HG02588 (cell line): ENCODE data around the gene CARD19.

Experiments used
- ATAC-seq: cut with Tn5 transposase; IDR thresholded peaks from one replicate; pipeline ENCODE4 v1.9.1; 2021; ENCODE audit warnings: mild to moderate bottlenecking, moderate library complexity; ENCODE audit not compliant: unreplicated experiment

CARD19 gene

DNA sequence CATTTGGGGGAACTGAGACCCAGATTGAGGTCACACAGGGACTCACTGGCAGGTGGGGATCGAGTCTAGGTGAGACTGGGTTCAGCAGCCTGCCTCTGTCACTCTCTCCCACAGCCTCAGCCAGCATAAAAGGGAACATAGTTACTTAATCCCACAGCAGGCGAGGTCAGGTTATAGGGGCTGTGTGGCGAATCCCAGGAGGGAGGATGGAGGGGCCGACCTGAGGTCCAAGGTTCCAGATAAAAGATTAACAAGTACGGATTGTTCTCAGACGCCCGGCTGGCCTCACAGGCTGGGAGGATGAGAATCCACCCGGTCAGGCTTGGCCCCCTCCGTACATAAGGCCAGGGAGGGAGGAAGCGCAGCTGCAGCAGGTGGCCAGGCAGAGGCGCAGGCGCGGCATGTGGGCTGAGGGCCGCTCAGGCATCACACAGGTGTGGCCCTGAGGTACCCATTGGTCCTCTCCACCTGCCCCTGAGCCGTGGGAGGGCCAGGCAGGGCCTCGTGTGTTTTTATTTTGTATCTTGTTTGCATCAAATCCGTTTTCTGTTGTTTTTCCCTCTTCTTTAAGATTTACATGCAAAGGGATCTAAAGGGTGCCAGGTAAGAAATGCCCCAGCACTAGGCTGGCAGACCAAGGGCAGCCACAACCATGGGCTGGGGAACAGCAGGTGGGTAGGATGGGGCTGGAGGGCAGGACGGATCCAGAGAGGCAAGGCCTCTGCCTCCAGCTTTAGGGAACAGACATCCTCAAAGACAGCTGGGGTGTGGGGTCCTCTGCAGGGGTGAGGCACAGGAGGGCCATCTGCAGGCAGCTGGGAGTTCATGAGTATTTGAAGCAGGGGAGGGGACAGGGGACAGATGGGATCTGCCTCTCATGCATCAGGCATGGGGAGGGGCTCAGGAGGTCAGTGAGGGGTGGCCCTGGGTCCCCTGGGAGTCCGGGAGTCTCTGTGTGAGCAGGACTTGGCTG lies 33.9 kb upstream of the CARD19 start:
- peak; percentile 27 for ATAC-seq

DNA sequence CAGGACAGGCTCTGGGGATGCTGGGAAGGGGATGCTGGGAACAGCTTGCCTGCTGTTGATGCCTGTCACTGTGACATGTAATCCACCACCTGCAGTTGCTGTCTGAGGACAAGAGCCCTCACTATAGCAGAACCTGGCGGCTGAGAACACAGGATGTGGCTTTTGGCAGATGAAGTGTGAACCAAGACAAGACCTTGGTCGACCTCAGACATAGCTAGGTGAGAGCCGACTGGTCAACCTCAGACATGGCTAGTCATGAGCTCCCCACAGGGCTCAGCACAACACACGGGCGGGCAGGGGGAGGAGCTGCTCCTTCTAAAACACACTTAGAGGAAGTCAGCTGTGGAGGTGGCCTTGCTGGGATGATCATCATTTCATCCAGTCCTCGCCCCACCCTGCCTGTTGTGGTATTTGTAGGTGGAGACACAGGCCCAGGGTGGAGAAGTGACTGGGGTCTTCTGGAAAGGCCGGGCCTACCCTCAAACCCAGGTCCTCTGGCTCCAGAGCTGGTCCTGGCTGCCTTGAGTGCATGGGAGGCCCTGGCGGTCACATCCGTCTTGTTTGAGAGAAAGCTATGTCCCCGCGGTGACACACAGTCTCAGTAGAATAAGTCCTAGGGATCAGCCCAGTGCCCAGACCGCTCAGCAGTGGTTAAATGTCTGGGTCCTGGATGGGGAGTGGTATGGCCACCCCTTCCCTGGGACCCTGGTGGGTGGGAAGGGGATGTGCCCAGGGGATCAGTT lies 31.5 kb upstream of the CARD19 start:
- ATAC-seq, result peak; percentile 88

DNA sequence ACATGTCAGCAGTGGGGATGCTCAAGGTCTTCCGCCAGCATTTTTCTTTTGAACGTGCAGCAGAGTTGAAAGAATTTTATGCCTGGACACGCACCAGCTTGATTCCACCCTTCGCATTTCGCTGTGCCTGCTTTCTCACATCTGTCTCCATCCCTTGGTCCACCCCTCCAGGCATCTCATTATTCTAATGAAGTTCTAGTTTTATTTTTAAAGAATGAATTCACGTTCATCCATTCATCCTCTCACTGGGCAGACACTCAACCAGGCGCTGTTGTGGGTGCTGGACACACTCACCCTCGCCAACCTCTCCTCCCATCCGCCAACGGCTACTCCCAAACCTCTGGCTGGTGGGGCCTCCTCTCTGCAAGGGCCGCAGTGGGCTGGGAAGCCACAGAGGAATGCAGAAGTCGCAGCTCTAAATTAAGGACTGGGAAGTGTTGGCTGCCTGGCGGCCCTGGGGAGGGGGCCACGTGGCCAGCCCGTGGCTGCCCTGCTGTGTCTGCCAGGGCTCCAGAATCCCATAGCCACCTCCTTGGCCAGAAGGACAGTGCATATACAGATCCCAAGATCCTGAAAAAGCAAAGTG lies 30.8 kb upstream of the CARD19 start:
- ATAC-seq, result no peak

DNA sequence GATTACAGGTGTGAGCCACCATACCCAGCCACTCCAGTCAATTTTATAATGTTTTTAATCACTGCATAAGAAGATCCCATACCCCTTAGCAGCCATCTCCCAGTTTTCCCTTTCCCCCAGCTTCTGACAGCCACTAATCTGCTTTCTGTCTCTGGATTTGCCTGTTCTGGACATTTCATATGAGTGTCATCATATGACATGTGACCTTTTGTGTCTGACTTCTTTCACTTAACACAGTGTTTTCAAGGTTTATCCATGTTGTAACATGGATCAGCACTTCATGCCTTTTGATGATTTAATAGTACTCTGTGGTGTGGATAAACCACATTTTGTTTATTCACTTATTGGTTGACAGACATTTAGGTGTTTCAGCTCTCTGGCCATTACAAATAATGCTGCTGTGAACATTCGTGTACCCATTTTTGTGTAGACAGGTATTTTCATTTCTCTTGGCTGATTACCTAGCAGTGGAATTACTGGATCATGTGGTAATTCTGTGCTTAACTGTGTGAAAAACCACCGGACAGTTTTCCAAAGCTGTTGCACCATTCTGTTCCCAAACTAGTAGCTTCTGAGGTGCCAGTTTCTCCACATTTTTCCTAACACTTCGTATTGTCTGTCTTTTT lies 28.9 kb upstream of the CARD19 start:
- no peak for ATAC-seq

DNA sequence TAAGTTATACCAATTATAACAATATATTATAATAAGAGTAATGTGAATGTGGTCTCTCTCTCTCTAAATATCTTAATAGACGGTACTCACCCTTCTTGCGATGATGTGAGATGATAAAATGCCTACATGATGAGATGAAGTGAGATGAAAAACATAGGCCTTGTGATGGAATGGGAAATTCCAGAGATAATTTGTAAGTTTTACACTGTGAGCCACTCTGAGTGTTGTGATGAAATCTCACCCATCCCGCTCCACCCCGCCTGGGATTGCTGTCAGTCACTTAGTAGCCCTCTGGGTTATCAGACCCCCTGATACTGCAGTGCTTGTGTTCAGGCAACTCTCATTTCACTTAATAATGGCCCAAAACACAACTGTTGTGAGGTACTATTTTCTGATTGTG lies 27.1 kb upstream of the CARD19 start:
- ATAC-seq, result no peak

DNA sequence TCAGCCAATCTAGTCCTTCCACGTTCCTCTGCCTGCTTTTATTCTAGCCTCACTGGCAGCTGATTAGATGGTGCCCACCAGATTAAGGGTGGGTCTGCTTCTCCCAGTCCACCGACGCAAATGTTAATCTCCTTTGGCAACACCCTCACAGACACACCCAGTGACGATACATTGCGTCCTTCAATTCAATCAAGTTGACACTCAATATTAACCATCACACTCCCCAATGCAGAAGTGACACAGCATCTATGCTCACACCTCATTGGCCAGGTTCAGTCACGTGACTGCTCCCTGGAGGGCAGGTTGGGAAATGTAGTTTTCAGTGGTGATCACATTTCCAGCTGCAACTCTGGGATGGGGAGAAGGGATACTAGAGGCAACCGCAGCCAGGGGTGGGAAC lies 24.6 kb upstream of the CARD19 start:
- no peak for ATAC-seq

DNA sequence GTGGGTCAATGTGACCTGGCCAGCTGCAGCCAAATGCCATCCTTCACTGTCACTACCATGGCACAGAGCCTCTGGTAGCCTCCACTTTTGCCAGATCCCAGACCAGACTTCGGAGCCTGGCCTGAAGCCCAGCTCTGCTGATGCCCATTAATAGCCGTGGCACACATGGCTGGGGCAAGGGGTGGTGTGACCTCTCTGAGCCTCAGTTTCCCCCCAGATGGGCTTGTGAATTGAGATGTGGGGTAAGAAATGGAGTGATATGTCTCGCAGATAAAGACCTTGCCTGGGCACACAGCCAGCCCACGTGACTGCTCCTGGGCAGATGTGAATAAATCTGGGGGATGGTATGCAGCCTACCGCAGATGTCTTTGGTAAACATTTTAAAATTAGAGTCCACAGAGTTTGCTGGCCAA lies 23.6 kb upstream of the CARD19 start:
- ATAC-seq, result no peak

DNA sequence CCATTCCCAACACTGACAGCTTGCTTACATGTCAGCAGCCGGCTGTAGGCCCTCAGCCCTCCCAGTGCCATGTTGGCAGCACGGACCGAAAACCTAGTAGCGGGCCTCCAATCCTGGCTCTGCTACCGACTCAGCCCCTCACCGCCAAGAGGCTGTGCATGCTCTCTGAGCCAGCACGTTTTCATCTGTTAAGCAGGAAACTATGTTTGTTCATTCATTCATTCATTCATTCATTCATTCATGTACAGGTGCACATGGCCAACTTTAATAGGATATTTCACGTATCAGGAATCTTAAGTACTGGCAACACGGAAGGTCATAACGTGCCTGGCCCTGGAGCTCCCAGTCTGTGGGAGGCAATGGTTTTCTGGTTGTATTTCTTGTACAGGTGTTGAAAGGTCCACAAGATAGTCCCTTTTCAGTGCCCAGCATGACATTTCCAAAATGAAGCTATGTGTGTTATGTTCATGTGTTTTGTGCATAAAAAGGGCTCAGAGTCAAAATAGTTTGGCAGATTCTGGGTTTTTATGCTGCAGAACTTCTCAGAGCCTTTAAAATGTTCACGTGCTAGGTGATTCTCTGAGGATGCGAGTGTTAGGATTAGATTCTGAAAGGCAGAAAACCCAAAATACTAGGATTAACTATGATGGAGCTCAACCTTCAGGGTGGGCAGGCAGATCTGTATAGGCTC lies 19.8 kb upstream of the CARD19 start:
- ATAC-seq, result no peak

DNA sequence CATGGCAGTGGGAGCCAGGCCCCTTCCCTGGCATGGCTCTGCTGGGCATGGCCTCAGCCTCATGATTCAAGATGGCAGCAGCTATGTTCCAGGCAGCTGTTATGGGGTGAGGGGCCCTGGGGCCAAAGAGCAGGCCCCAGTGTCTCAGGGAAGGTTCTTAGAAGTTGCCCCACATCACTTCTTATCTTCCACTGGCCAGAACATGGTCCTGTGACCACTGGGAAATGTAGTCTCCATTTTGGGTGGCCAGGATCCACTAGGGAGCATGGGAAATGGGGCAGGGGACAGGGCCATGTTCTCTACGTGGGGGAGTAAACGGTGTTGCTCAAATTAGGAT lies 19.3 kb upstream of the CARD19 start:
- ATAC-seq, result no peak

DNA sequence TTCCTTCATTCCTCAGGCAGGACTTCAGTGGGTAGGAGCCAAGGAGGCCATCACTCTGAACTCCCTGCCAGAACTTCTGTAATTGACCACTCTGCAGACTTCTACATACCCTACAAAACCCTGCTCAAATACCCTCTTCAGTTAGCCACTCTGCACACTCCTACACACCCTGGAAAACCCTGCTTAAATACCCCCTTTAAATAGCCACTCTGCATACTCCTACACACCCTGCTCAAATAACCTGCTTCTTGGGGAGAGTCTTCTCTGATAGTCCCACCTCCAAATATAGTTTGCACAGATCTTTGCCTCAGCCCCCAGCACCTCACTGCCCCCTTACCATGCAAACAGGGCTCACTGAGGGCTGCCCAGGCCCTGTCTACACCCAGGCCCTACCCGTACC lies 18.6 kb upstream of the CARD19 start:
- no peak for ATAC-seq

DNA sequence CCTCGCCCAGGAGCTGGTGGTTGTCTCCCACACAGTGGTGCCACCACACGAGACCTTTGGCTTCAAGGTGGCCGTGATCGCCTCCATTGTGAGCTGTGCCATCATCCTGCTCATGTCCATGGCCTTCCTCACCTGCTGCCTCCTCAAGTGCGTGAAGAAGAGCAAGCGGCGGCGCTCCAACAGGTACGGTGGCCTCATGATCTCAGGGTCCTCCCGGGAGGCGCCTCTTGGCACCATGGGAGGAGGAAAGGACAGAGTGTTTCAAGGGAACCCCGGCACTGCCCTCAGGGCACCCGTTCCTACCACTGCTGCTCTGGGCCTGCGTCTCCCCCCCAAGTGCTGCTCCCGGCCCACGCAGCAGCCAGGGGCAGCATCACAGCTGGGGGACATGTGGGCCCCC lies 18.2 kb upstream of the CARD19 start:
- ATAC-seq, result no peak

DNA sequence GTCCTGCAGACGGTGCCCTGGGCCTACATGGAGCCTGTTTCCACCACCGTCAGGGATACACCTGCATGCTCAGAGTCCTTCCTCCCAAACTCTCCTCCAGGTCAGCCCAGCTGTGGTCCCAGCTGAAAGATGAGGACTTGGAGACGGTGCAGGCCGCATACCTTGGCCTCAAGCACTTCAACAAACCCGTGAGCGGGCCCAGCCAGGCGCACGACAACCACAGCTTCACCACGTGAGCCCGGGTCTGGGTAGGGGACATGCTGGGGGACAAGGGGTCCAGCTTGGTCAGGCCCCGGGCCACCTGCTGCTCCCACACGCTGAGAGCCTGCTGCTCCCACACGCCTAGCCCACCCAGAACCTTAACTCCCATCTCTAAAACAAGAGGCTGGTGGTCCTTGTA lies 16.6 kb upstream of the CARD19 start:
- ATAC-seq, result no peak

DNA sequence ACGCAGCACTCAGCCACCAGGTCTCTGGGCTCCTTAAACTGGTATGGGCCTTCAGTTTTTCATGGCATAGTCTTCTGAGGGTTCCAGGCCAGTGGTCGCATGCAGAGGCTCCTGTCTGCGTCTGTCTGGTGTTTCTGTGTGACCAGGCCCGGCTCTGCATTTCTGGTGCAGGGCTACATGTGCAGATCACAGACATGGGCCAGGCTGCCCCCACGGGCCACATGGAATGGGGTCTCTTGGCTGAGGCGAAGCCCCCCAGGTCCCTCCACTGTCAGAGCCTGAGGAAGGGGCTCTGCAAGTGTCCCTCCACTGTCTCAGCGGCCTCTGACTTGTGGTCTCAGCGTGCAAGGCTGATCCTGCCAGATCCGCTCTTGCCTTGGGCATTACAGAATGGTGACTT lies 15.6 kb upstream of the CARD19 start:
- ATAC-seq, result no peak

DNA sequence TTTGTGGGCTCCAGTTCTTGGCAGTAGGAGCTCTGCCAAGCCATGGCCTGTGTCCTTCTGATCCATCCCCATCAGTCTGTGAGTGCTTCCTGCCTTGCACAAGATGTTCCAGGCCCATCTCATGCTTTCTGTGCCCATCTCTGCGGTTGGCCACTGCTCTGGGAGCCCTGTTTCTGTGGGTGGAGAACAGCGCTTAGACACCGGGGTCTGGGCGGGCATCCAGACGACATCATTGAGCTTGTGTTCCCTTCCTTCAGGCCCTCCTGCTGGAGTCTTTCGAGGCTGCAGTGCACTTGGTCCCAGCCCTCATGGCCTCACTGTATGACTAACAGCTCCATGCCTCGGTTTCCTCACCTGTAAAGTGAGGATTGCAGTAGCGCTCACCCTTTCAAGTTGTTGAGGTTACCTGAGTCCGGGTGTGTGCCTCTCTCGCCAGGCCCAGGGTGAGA lies 14.9 kb upstream of the CARD19 start:
- no peak for ATAC-seq

DNA sequence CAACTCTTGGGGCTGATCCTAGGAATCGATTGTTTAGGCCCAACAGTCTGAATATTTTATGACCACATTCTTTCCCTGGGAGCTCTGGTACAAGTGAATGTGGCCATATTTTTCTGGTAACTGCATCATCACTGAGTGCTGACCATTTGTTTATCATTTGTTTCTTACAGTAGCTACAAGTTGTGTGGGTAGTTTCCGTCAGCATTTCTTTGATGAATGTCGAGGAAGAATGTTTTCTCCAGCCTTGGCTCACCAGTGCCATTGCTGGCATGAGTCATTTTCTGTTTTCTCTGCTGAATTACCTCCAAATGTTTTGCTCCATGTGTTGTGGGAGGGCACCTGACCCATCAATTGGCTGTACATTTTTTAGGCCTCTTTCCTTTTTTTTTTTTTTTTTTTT lies 14.1 kb upstream of the CARD19 start:
- no peak for ATAC-seq

DNA sequence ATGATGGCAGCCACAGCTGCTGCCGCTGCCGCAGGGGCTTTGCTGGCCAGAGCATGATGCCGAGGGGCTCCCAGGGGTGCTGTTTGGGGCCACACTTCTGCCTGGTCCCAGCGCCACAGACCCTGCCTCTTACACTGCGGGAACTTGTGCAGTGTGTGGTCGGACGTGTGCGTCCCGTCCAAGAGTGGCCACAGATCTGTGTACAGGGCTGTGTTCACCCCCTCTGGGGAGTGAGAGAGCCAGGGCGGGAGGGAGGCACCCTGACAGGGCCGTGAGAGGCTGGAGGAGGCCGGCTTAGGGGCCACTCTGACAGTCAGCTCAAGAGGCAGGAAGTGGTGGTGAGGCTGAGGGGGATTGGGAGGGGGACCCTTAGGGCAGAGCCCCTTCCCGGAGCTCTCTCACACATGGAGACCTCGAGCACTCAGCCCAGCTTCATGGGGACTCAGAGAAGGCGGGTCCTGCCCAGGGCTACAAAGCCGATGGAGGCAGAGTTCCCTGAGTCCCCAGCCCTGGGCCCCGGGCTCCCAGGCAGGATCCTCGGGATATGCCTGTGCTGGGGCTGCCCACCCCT lies 13.1 kb upstream of the CARD19 start:
- ATAC-seq, result no peak

DNA sequence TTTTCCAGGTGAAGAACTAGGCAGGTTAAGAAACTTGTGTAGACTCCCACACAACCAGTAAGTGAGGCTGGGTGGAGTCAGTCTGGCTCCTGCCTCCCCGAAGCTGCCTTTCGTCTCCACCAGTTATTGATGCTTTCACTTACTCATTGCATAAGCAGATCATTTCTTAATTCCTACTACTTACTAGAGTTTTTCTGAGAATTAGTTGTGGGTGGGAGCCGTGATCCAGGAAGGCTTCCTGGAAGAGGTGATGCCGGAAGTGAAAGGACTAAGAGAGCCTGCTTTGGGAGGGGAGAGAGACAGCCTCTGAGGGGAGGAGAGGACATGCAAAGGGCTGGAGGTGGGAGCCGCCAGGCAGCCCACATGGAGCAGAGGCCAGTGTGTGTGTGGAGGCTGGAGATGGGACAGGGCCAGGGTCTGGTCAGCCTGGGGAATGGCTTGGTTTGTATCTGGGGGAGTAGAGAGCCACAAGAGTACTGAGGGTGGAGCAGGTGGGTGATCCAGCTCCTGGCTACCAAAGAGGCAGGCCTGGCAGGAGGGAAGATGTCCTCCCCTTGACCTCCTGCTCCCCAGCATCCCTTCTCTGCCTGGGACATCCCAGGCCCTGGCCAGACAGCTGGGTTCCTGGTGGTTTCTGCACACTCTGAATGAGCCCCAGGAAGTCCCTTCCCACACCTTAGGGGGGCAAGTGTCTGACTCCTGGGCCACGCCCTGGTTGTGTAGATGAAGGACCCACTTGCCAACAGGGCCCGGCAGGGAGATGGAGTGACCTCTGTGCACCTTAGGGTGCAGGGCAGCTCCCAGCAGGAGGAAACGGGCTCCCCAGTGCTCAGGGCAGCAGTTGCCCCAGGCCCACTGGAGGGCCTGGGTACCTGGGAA lies 12.2 kb upstream of the CARD19 start:
- ATAC-seq, result no peak

DNA sequence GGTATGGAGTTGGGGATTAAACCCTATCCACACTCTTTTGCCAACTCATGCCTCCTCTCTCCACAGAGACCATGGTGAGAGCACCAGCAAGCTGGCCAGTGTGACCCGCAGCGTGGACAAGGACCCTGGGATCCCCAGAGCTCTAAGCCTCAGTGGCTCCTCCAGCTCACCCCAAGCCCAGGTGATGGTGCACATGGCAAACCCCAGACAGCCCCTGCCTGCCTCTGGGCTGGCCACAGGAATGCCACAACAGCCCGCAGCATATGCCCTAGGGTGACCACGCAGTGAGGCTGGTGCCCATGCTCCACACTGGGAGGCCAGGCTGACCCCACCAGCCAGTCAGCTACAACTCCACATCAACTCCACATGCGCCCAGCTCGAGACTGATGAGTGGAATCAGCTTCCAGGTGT lies 11.5 kb upstream of the CARD19 start:
- ATAC-seq, result no peak

DNA sequence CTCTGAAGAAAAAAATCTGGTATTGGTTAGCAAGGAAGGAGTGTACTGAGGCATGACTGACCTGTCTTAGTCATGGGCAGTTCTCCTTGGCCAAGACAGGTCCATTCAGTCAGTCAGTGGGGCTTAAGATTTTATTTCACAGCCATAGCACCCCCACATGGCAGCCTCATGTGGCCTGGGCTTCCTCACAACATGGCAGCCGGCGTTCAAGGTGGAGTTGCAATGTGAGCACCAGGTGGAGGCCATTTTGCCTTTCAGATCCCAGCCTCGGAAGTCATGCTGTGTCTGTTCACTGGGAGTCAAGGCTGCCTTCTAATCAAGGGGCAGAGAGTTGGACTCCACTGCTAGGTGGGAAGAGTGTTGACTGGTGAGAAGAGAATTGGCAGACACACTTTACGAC lies 10.3 kb upstream of the CARD19 start:
- no peak for ATAC-seq
